Stomach (tissue), 9 donors: ENCODE measurements around the gene MFAP5. TPM values are rescaled to one million over a fixed set of nuclear protein-coding genes. Genes with fewer than 3 reads are reported as not detected.

Experiments
- DNase-seq, 2 donors: peaks; one replicate each; pipeline versions ENCODE4 v3.0.0 to v3.0.0-alpha.2; 2013 to 2019
- H3K27ac ChIP-seq, 5 donors: fragments of 200-600 bp in 4 of 5; sonication (generic) in 4 of 5; one replicate each; pipeline ENCODE4 v1.5.1; 2013 to 2019; ENCODE audit warnings: mild to moderate bottlenecking in 1 of 5, moderate library complexity in 1 of 5
- H3K27me3 ChIP-seq, 3 donors: fragments of 200-600 bp; sonication (generic); one replicate each; pipeline ENCODE4 v1.5.1; 2017 to 2019; ENCODE audit warnings: mixed run types in 1 of 3
- H3K36me3 ChIP-seq, 4 donors: fragments of 200-600 bp; sonication (generic); 1 replicate in 3 of 4; 2 replicates in 1 of 4; pipeline ENCODE4 v1.5.1; 2016 to 2019
- H3K4me1 ChIP-seq, 4 donors: fragments of 200-600 bp; sonication (generic); one replicate each; pipeline ENCODE4 v1.5.1; 2016 to 2019
- H3K4me3 ChIP-seq, 4 donors: fragments of 200-600 bp; sonication (generic) in 3 of 4; one replicate each; pipeline ENCODE4 v1.5.1; 2016 to 2019; ENCODE audit warnings: mild to moderate bottlenecking in 1 of 4
- H3K9me3 ChIP-seq, 4 donors: fragments of 200-600 bp; sonication (generic); one replicate each; pipeline ENCODE4 v1.5.1; 2016 to 2019
- EP300 ChIP-seq: sonication (generic); formaldehyde crosslinking; IDR thresholded peaks from one replicate; pipeline ENCODE4 v1.6.1; 2017; ENCODE audit warnings: antibody characterized with exemption
- POLR2A ChIP-seq, 4 donors: fragments of 450-650 bp; IDR thresholded peaks; one replicate each; pipeline ENCODE4 v1.6.1; 2016; ENCODE audit warnings: antibody characterized with exemption in 4 of 4, control low read depth in 2 of 4, mild to moderate bottlenecking in 1 of 4, moderate library complexity in 1 of 4
- POLR2AphosphoS5 ChIP-seq, 3 donors: sonication (generic); formaldehyde crosslinking; IDR thresholded peaks; one replicate each; pipeline ENCODE4 v1.6.1; 2016; ENCODE audit warnings: antibody characterized with exemption in 3 of 3
- WGBS, 5 donors: extraction: QIAGEN DNeasy Blood & Tissue Kit in 3 of 5; methylation state at CpG; one replicate each; pipeline versions ENCODE4 v1.1.5 to v1.1.7; 2013 to 2018; 5-methylcytosine and 5-hydroxymethylcytosine counted together
- intact Hi-C: fragments of 100-400 bp; cut with DNase I; formaldehyde crosslinking; loops from one replicate; pipeline ENCODE4 v1.15.1; 2023; ENCODE audit warnings: low total_unique reads
- polyA plus RNA-seq, 3 donors: library from polyadenylated mRNA; stranded (reverse); fragments of 200-250 nt; gene quantifications; one replicate each; pipeline ENCODE4 v1.2.3, GENCODE V29; 2013
- total RNA-seq, 5 donors: library from RNA; depleted of rRNA; stranded (reverse); fragments of >200 nt; gene quantifications; one replicate each; pipeline versions ENCODE4 v1.1.0 to v1.2.3, GENCODE V29; 2014 to 2016
- TF ChIP-seq, protein P1 (sequence below), 7 experiments: fragments of 450-650 bp in 4 of 7; fragments of 200-600 bp in 3 of 7; sonication (generic) in 3 of 7; IDR thresholded peaks; one replicate each; pipeline ENCODE4 v1.5.1; 2016 to 2019; ENCODE audit warnings: antibody characterized with exemption in 7 of 7, control low read depth in 2 of 7, mild to moderate bottlenecking in 1 of 7
- donor health status: healthy with polysubstance abuse.
- donor health status: Bipolar disorder and iron deficiency.
- donor health status: healthy.

The MFAP5 gene
- total and polyA plus RNA-seq, 8 donors, result 10.6 to 282 (median 27.3) TPM

DNA sequence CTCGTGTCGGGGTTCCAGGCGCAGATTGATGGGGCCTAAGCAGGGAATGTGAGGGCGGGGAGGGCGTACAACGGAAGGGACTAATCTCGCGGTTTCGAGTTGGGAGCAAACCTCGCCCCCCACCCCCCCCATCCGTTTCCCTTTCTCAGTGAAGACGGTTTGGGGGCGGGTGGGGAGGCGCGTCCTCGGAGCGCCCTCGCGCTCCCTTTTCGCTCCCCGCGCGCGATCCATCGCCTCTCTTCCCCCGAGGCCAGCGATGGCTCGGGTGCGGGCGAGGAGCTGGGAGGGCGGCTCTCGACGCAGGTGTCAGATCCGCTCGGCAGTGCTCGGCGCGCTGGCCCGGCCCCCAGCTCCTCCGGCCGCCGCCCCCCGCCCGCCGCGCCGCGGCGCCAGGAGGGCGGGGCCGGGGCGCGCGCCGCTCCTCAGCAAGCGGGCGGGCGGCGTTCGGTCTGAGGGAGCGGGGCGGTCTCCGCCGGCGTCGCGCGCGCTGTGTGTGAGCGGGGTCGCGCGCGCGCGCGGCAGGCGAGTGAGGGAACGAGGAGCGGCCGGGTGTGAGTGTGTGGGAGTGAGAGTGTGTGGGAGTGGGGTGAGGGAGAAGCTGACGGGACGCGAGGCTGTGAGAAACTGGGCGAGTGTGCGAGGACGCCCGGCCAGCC, 35.0 kb upstream of the MFAP5 start, which contains the start of gene RIMKLB:
Gene RIMKLB, plus strand, starts transcription at position 516 of the 656 bp plus-strand sequence. CDS start 15,876 bp downstream, outside the sequence.
- DNase-seq, result peak; percentile 79 to 96
- WGBS, 5 donors, result 0% methylated on average over 38 to 85 of the region's 88 CpGs
- H3K4me1 ChIP-seq, result peaks cover 4 to 56% (median 28%) of the 10 kb centered on the region in 4 donors

DNA sequence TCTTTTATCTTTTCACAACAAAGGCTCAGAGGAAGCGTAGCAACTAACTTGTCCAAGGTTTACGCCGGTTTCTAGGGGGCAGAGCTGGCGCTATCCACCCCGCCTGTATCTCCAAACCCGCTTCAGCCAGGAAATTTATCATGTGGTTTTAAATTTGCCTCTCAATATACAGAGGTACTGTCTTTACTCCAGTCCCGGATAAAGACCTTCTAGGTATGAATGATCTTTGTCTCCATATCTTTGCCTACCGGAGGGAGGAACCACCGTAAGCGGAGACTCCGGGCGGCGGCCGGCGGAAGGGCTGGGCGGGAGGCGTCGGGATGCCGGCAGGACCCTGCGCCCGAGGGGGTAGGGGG, 34.5 kb upstream of the MFAP5 start:
- H3K27me3 ChIP-seq, result no peaks in the 10 kb centered on the region
- no peaks in the 10 kb centered on the region for H3K9me3 ChIP-seq
- peaks cover 8 to 56% (median 29%) of the 10 kb centered on the region in 4 donors for H3K4me1 ChIP-seq
- H3K27ac ChIP-seq, result peak overlapping the region; percentile 88 to 97 (median 92)
- peak in 1 of 2 donors; percentile 78 for DNase-seq
- WGBS, 5 donors, result 0 to 2% (median 1%) methylated on average over 17 to 21 of the region's 21 CpGs
- peak overlapping the region; percentile 90 to 98 (median 94) for H3K4me3 ChIP-seq
- intact Hi-C loops, result no loop called here
- no peak for TF ChIP-seq POLR2A (IDR thresholded peaks at IDR 0.05)
- TF ChIP-seq, protein P1, sequence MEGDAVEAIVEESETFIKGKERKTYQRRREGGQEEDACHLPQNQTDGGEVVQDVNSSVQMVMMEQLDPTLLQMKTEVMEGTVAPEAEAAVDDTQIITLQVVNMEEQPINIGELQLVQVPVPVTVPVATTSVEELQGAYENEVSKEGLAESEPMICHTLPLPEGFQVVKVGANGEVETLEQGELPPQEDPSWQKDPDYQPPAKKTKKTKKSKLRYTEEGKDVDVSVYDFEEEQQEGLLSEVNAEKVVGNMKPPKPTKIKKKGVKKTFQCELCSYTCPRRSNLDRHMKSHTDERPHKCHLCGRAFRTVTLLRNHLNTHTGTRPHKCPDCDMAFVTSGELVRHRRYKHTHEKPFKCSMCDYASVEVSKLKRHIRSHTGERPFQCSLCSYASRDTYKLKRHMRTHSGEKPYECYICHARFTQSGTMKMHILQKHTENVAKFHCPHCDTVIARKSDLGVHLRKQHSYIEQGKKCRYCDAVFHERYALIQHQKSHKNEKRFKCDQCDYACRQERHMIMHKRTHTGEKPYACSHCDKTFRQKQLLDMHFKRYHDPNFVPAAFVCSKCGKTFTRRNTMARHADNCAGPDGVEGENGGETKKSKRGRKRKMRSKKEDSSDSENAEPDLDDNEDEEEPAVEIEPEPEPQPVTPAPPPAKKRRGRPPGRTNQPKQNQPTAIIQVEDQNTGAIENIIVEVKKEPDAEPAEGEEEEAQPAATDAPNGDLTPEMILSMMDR (IDR thresholded peaks at IDR 0.05), result no peak
- TF ChIP-seq EP300, result no peak
- TF ChIP-seq POLR2AphosphoS5 (IDR thresholded peaks at IDR 0.05), result no peak
- H3K36me3 ChIP-seq, result no peaks in the 10 kb centered on the region

More for the DNA sequence above, 35.0 kb upstream of the MFAP5 start, which contains the start of gene RIMKLB:
- Histone ChIP-seq H3K27me3 (no peaks in the 10 kb centered on the region), H3K36me3 (no peaks in the 10 kb centered on the region), H3K27ac (peak within 1 kb of the TSS; percentile 88 to 97 (median 92)), H3K9me3 (no peaks in the 10 kb centered on the region), H3K4me3 (peak within 1 kb of the TSS; percentile 90 to 98 (median 94))
- intact Hi-C loops, result no loop called here
- TF ChIP-seq POLR2AphosphoS5 (IDR thresholded peaks at IDR 0.05), result peak in 1 of 3 donors; percentile 16
- TF ChIP-seq POLR2A (IDR thresholded peaks at IDR 0.05), result no peak
- TF ChIP-seq, protein P1 (IDR thresholded peaks at IDR 0.05), result no peak

DNA sequence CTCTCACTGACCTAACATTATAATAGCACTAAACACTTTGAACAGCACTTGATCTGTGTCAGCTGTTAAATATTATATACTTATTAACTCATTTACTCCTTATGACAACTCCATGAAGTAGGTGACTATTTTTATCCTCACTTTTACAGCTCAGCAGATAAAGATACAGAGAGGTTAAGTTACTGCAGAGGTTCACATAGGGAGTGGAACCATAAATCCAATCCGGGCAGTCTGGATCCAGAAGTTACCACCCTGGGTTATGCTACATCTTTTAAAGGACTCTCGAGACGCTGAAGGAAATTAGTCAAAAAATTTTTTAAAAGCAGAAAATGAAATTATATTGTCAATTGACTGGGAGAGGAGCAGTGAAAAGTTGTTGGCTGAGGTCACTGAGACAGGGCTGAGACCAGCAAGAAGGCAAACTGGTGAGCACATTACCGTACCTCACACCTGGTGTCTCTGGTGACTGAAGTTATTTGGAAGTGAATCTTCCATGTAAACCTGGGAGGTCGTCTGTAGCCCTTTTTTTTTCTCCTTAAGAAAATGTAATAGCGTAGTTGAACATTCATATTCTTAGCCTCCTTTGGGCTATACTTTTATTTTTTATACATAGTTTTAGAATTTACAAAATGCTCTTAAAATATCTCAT, 33.9 kb upstream of the MFAP5 start:
- H3K27ac ChIP-seq, result peak overlapping the region in 4 of 5 donors; percentile 88 to 97 (median 92)
- TF ChIP-seq POLR2A (IDR thresholded peaks at IDR 0.05), result no peak
- no peak for TF ChIP-seq EP300
- TF ChIP-seq, protein P1 (IDR thresholded peaks at IDR 0.05), result no peak
- TF ChIP-seq POLR2AphosphoS5 (IDR thresholded peaks at IDR 0.05), result no peak
- no peaks in the 10 kb centered on the region for H3K36me3 ChIP-seq
- H3K4me1 ChIP-seq, result peaks cover 8 to 55% (median 30%) of the 10 kb centered on the region in 4 donors
- 21 to 26% (median 23%) methylated on average over 6 of the region's 6 CpGs for WGBS, 5 donors
- peak in 1 of 2 donors; percentile 26 for DNase-seq
- no peaks in the 10 kb centered on the region for H3K9me3 ChIP-seq
- H3K27me3 ChIP-seq, result no peaks in the 10 kb centered on the region
- intact Hi-C loops, result no loop called here
- H3K4me3 ChIP-seq, result peak overlapping the region; percentile 90 to 98 (median 94)

DNA sequence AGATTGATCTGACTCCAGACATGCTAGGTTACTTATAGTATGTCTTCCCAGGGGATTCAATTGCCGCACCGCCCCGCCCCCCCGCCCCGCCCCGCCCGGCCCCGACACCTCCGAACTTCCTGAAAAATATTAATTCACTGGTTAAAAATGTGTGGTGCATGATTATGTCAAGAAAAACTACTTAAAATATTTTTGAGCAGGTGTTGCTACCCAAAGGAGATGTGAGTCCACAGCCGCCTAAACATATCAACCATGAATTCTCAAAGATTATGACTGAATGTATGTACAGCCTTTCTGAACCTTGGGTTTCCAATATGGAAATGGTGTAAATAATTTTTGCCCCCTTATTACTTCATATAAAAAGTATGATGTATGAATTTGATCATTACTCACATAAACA, 32.5 kb upstream of the MFAP5 start:
- intact Hi-C loops, result no loop called here

More for the DNA sequence above, 32.5 kb upstream of the MFAP5 start:
- Histone ChIP-seq H3K27ac (no peak overlapping the region), H3K27me3 (no peaks in the 10 kb centered on the region), H3K9me3 (no peaks in the 10 kb centered on the region), H3K36me3 (no peaks in the 10 kb centered on the region), H3K4me1 (peaks cover 8 to 42% (median 28%) of the 10 kb centered on the region in 4 donors), H3K4me3 (no peak overlapping the region)
- TF ChIP-seq EP300 (no peak), POLR2A (IDR thresholded peaks at IDR 0.05) (no peak), POLR2AphosphoS5 (IDR thresholded peaks at IDR 0.05) (no peak)
- TF ChIP-seq, protein P1 (IDR thresholded peaks at IDR 0.05), result no peak
- WGBS, 5 donors, result 72 to 89% (median 86%) methylated on average over 8 to 10 of the region's 10 CpGs
- no peak for DNase-seq
